ENCODE data around the gene MRPL14.

MRPL14 gene

DNA sequence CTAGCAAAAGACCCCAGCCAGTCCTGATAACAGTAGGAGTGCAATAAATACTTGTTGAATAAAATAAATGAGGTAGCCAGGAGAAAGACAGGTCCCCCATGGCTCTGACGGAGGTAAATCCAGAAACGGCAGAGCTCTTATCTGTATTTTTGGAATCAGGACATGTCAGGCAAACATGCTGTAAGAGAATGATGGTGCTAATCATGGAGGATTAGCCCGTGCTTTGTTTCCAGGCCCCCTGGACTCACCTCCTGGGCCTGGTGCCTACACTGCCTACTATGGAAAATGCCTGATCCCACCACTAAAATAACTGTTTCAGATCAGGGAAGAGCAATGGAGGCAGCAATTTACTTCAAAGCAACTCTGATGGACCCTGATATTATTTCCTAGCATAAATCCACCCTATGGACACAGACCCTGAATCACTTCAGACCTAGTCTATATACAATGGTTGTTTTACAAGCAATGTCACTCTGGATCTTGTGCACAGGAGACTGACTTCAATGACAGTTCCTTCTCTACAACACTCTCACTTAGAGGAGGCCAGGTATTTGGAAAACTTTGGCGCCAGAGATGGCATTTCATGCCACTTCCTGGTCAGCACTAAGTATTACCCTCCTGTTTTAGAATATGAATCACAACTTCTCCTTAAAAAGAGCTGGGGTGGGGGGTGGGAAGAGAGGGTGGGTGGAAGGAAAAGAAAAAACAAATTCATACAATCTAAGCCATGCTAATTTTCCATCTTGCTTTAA, 6.4 kb downstream of the MRPL14 start:
- DNase-seq = no peak

DNA sequence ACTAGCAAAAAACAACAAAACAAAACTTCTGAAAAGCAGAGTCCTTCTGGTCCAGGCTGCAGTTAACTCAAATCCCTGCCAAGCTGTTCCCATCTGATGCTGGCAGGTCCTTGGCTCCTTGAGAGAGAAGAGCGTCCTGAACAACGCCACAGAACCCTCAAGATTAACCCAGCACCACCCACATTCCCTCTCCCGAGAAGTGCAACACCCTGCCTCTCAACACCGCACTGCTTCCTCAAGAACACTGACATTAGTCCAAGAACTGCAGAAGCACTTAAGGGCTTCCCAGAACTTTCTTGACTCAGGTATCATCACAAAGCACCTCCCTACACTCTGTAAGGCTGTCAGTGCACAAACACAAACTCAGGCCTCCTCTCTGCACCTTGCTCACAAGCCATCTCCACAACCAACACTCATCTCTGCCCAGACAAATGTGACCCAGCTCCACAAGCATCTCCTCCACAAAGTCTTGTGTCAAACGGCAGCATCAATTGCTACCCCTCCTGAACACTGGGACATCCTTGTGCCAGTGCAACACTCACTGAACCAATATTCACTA, 7.5 kb downstream of the MRPL14 start:
- no peak for DNase-seq

DNA sequence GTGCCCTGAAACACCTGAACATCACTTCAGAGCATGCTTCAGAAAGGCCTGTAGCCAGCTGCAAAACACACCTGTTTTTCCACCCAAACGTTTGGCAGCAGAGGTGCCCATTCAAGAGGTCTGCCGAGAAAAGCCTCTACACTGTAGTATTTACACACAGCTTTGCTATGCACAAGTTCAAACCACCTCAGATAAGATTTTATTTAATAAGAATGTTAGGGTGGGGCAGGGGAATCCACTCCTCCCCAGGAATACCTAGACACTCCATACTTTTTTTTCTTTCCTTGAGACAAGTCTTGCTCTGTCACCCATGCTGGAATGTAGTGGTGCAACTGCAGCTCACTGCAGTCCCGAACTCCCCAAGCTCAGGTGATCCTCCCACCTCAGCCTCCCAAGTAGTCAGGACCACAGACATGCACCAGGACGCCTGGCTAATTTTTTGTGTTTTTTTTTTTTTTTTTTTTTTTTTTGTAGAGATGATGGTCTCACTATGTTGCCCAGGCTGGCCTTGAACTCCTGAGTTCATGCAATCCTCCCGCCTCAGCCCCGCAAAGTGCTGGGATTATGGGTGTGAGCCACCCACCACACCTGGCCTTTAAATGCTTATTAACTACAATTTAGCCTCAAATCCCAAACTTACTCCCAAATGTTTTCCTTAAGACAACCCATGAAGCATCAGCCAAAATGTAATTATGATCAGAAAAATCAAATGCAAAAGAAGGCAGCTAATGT, 9.7 kb downstream of the MRPL14 start:
- no peak for DNase-seq

DNA sequence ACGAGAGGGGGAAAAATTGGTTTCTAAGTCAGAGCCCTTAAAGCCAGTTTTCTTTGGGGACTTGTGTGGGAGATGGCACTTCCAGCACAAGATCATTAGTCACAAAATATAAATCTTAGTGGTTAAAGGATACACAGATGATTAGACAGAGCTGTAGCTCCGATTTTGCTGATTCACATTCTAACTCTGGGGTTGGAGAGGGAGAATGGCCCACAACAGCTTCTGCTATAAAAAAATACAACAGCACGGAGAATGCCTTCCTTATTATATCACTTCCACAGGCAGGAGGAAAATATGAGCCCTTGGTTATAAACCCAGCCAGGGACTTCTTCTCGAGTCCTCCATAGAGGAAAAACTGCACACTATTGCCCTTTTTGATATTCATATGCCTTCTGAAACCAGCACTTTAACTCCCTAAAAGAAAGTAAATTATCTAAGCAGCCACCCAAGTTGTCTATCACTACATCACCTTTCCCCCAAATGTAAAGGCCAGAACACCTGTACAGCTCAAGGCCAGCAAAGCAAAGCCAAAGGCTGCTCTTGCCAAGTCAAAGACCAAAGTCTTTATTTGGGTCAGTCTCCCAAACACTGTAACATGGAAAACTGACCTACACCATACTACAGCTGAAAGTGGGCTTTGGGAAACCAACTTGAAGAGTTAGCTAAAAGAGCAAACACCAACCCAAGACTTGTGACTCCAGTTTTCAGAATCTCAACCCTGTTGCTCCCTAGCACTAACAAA, 10.4 kb downstream of the MRPL14 start:
- no peak for DNase-seq

DNA sequence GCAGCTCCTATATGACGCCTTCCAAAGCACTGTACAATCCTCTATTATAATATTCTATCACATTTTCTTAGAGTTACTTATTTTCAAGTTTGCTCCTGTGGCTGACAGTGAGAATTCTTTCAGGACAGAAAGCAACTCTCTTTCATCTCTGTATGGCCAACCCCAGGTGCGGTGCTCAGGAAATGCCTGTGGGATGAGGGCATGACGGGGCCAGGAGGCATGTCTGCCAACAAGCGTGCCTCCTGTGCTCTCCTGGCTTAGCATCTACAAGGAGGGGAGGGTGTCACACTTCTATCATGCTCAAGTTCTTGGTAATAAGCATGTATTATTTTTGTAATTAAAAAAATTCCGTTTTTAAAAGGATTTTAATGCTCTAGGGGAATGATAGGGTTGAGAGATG, 11.4 kb downstream of the MRPL14 start:
- DNase-seq = no peak

DNA sequence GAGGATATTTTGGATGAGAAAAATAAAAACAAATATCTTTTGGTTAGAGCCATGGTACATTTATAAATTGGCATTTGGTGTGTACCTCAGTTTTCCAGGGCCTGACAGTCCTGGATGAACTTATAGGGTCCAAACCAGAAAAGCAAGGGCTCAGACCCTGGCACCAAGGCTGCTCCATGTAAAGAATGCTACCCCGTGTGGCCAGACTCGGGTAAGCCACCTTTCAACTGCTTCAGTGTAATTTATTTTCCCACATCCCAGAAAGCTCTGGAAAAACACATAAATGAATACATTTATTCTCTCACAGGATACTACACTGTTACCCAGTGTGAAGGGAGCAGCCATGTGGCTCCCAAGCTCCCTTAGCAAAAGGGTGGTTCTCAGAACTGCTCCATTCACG, 13.8 kb downstream of the MRPL14 start:
- no peak for DNase-seq

DNA sequence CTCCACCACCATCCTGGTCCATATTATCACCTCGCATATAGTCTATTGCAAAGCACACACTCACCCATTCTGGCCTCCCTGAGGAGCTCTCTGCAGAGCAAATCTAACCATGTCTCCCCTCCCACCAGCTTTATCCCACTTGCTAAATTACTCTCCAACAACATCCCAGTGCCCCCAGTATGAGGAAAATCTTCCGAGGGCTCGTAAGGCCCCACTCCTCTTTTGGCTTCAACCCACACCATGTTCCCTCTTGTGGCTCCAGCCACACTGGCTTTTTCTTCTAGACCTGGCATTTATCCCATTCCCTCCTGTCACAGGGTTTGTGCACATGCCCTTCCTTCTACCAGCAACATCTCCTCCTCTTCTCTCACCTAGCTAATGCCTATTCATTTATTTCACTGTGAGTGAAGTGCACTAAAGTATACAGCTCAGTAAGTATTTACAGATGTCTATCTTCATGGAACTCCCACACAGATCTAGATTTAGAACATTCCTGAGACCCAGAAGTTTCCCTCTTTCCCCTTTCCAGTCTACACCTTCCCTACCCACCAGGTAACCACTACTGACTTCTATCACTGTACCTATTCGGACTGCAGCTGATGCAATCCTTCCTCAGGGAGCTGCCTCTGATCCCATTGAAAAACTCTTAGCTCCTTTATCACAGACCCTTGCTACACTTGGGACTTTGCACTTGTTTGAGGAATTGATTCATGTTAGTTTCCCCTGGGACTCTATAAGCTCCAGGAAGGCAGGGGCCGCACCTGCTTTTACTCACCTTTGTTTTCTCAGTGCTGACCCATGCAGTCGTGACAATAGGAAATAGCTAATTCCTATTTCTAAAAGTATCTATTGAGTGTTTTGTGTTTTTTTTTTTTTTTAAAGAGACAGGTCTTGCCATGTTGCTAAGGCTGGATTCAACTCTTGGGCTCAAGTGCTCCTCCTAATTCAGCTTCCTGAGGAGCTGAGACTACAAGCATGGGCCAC, 15.5 kb downstream of the MRPL14 start:
- DNase-seq = no peak

DNA sequence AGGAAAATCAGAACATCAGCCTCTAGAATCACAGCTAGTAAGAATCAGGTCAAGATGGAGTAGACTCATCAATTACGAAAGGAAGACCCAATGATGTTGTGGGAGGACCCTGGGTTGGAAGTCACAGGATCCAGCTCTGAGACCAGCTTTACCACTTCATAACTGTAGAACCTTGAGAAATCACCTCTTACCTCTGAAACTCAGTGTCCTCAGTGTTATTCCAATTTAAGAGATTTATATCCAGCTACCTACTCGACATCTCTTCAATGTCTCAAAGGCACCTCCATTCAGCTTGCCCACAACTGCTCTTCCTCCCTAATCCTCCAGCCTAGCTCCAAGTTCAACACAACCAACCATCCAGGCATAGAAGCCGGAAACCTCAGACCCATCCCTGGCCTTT, 16.3 kb downstream of the MRPL14 start:
- no peak for DNase-seq

DNA sequence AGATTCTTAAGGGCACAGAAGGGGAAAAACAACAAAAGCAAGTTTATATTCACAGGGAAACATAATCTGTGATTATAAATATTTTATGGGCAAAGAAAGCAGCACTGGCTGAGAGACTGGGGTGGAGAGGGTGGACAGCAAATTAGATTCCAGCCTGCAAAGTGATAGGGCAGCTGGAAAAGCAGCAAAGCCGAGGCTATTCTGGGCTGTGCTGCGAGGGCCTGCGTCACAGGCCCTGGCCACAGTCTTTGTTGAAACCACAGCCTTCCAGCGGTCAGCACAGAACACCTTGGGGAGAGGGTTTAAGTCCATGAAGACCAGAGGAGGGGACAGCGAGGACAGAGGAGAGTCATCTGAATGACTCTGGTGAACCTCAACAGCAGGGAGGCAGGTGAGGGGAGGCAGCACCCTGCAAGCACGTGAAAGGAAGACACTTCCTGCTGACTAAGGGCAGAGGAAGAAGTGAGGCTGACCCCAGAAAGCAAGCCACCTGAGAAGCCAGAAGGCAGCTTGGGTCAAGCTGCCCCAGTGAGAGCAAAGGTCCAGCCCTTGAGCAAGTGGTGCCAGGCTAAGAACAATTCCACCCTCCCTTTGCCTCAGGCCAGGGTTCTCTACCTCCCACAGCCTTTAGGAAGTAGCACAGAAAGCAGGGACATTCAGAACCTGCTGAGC, 17.1 kb downstream of the MRPL14 start:
- no peak for DNase-seq

DNA sequence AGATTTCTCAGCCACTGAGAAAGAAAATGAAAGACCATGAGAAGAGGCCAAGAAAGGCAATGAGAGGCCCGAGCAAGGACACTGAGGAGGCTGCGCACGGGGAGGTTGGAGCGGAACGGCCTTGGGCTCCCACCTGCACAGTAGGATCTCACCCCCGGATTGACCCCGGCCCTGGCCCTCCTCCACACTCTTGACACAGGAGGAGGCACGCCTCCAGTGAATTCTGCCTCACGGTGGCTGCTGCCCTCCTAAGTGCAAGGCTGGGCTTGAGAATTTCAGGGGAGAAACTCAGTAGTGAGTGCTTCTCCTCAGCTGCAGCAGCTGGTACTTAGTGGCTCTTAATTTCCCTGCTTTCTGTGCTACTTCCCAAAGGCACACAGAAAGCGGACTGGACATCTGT, 18.0 kb downstream of the MRPL14 start:
- no peak for DNase-seq

DNA sequence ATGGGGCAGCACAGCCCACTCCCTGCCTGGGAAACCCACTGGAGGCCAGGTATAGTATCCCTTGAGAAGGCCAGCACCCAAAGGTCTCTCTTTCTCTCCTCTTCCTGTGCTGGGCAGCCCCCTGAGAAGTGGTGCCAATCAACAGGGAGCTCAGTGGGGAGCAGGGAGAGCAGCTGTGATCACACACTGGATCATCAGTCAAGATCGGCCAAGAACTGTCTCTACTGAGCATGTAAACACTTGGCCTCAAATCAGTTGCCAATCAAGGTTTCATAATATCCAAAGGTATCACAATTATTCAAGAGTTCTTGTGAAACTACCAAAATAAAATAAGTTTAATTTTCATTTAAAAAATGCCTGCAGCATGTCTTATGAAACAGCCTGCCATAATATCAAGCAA, 18.8 kb downstream of the MRPL14 start:
- no peak for DNase-seq

DNA sequence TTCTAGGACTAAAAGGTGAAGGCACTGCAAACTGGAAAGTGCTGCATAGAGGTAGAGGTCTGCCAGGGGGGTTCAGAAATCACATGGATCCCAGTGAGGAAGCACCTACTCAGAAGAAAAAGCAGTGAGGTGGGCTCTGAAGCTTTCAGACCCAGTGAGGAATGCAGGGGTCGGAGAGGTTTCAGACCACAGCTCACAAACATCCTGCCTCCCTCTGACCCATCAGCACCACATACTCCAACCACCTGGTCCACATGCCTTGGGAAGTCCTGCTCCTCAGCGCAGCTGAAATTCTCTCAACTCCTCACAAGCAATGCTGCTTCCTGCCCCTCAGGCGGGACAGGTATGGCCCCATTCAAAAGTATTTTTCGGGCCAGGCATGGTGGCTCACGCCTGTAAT, 20.2 kb downstream of the MRPL14 start:
- no peak for DNase-seq

DNA sequence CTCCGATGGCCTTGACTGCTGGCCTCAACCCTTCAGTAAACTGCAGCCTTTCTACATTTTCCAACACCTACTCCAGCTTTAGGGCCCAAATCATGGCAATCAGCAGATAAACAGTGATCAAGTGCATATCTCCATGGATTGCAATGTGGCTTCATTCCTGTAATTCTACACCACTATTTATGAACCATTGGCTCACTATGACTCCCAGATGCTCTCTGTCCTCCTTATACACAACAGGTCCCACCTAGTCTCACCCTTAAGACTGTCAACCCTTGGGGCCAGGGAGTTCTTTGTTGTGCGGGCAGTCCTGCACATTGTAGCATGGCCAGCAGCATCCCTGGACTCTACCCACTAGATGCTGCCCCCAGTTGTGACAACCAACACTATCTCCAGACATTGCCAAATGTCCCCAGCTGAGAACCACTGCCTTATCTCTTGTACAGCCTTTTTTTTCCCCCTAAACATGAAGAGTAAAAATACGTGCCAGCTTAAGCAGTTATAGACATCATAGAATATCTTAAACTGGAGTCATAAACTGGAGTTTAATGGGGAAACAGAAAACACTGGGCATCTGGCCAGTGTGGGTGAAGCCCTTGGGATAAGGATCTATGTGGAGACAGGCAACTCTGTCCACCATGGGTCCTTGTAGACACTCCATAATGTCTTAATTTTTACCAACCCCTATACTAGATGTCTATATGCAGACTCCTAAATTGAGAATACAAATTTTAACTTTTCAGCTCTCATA, 21.1 kb downstream of the MRPL14 start:
- DNase-seq = no peak

DNA sequence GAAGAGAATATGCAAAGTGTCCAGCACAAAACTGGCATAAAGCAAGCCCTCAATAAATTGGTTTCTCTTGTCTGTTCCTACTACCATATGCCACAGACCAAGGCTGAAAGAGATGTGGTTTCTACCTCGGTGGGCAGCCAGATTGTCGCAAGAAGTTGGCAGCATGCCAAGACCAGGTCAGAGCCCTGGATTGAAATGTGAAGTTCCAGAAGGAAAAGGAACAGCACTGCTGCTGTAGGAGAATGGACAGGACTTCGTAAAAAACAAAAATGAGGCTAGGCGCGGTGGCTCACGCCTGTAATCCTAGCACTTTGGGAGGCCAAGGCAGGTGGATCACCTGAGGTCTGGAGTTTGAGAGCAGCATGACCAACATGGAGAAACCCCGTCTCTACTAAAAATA, 22.1 kb downstream of the MRPL14 start:
- DNase-seq = no peak

DNA sequence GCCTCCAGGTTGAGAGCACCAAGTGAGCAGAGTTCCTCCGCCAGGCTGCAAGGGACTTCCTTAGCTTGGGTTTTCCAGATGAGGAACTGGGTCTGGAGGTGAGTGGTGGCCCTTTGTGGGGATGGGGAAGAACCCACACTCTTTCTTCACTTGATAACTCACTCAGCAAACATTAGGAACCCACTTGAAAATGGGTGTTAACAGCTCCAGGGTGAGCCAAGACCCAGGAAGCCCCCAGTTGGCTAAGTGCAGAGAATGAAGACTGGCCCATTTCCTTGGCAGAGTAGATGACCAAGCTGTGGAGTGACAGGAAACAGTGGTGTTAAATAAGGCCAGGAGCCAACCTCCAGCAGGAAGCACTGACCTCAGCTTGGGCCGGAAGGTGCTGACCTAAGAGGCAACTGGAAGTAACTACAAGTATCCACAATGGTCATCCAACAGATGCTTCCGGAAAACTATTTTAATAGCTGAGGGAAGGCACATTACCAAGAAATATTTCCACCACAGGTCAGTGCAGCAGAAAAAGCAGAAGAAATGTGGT, 22.7 kb downstream of the MRPL14 start:
- no peak for DNase-seq

DNA sequence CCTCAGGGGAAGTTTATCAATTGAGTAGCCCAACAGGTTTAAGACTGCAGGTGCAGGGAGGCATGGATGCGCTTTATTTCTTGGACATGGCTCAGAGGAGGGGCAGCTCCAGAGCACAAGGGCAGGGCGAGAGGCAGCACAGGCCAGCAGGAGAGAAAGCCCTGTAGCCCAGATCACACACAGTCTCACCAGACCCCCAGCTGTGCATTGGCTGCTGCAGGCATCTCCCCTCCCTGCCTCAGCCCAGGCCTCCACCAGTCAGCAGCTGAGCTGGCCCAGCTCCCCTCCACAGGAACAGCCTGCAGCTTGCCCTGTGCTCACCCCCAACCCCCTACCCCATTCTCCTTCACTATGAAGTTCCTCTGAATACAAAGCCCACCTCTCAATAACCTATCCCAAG, 24.7 kb downstream of the MRPL14 start:
- no peak for DNase-seq

DNA sequence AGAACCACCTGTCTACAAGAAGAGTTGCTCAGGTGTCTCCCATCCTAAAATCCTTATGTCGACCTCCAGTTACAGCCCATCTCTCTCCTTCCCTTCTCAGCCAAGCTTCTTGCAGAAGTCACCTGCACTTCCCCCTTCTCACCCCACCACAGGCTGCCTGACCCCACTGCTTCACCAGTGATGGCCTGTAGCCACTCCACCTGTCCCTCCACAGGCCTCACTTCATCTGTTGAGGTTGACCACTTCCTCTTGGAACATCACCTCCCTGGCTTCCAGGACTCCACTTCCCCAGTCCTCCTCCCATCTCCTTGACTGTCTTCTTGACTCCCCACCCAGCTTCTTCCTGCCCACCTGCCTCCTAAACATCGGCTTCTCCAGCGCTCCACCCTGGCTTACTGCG, 25.4 kb downstream of the MRPL14 start:
- no peak for DNase-seq

DNA sequence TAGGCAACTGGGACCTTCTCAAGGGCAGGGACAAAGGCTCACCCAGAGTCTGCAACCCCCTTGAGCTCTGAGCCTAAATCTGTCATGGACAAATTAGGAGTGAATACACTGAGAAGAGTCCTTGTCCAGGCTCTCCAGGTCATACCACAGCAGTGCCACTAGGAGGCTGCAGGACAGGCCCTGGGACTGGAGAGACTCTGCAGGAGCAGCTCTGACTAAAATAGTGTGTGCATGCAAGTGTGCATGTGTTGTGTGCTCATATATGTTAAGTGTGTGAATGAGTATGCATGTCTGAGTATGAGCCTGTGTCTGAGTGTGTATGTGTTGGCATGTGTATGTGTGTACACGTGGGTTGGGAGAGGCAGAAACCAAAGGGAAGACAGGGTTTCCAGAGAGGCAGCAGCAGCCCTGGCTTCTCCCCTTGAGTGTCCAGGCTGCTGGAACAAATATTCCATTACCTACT, 27.1 kb downstream of the MRPL14 start:
- DNase-seq = no peak

DNA sequence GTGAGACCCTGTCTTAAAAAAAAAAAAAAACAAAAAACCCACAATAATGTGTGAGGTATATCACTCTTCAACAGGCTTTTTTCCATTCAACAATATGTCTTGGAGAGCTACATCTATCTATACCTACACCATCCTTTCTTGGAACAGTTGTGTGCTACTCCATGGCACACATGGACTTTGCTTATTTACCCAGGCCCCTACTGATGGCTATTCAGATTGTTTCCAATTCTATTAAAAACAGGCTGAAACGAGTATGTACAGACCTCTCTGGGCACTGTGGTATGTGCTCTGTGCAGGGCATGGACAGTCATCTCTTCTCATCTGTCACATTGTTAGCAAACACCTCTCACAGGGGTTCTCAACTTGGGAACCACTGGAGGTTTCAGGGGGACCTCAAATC, 28.1 kb downstream of the MRPL14 start:
- DNase-seq = no peak

DNA sequence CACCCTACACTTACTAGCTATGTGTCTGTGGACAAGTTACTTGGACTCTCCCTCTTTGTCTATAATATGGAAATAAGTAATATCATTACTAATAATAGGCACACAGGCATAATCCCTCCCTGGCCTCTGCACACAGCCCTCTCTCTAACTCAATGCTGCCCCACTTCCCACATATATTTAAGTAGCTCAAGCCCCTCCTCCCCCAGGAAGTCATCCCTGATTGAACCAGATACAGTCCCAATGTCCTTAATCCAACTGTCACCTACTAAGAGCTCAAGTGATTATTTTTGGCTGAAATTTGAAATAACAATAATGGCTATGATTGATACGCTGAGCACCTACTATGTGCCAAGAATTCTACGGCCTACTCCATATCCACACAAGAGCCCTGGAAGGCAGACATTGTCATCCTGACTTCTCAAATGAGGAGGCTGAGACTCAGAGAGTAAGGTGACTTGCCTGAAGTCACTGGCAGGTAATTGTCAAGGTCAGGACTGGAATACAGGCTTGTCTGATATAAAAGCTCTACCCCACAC, 29.4 kb downstream of the MRPL14 start:
- DNase-seq = no peak
